WTC11 (cell line): Measurements from ENCODE around the gene CARMIL1. TPM values are rescaled to one million over a fixed set of nuclear protein-coding genes. Genes with fewer than 3 reads are reported as not detected.

ENCODE experiments used
- ATAC-seq: fragments of 200-7000 bp; cut with Tn5 transposase; 2 replicates; pipeline ENCODE4 v1.10.0; 2021; ENCODE audit warnings: mild to moderate bottlenecking, moderate library complexity
- CTCF ChIA-PET: fragments of 300-600 bp; sonication (Branson Sonifier 250); formaldehyde crosslinking; loops from one replicate; lab custom pipeline; 2021; ENCODE audit warnings: antibody characterized with exemption; lab: Charles Lee
- POLR2A ChIA-PET: fragments of 350-600 bp; sonication (Branson Sonifier 250); formaldehyde crosslinking; loops from one replicate; lab custom pipeline; 2021; ENCODE audit warnings: antibody characterized with exemption; lab: Charles Lee
- DNase-seq: peaks from one replicate; pipeline ENCODE4 v3.0.0; 2021; ENCODE audit warnings: low spot score
- H3K27ac Mint-ChIP-seq: 2 replicates; pipeline ENCODE4 v1.8.0; 2021; ENCODE audit warnings: mixed read lengths
- H3K27me3 Mint-ChIP-seq: 2 replicates; pipeline ENCODE4 v1.8.0; 2021; ENCODE audit warnings: low read depth, mild to moderate bottlenecking, moderate library complexity, mixed read lengths
- H3K36me3 Mint-ChIP-seq: 2 replicates; pipeline ENCODE4 v1.8.0; 2021; ENCODE audit warnings: mixed read lengths
- H3K4me1 Mint-ChIP-seq: 2 replicates; pipeline ENCODE4 v1.8.0; 2022; ENCODE audit warnings: mixed read lengths
- H3K4me3 Mint-ChIP-seq: 2 replicates; pipeline ENCODE4 v1.8.0; 2021; ENCODE audit warnings: mild to moderate bottlenecking, moderate library complexity, mixed read lengths
- H3K9me3 Mint-ChIP-seq: 2 replicates; pipeline ENCODE4 v1.8.0; 2021; ENCODE audit warnings: mixed read lengths
- ATF1 ChIP-seq: sonication (generic); formaldehyde crosslinking; IDR thresholded peaks from 2 replicates; pipeline ENCODE4 v1.8.1; 2023; ENCODE audit warnings: mild to moderate bottlenecking, moderate library complexity, missing genetic modification reagents
- CBFB ChIP-seq: sonication (generic); formaldehyde crosslinking; IDR thresholded peaks from 2 replicates; pipeline ENCODE4 v1.8.1; 2022; ENCODE audit warnings: mild to moderate bottlenecking, low read depth, missing genetic modification reagents
- CREM ChIP-seq: sonication (generic); formaldehyde crosslinking; IDR thresholded peaks from 2 replicates; pipeline ENCODE4 v1.8.1; 2022; ENCODE audit warnings: mild to moderate bottlenecking, missing genetic modification reagents, moderate library complexity
- FOXJ3 ChIP-seq: sonication (generic); formaldehyde crosslinking; IDR thresholded peaks from 2 replicates; pipeline ENCODE4 v1.9.0; 2021; ENCODE audit warnings: missing genetic modification reagents, mild to moderate bottlenecking, borderline replicate concordance
- HMGXB4 ChIP-seq: sonication (generic); formaldehyde crosslinking; IDR thresholded peaks from 2 replicates; pipeline ENCODE4 v1.8.1; 2023; ENCODE audit warnings: mild to moderate bottlenecking, moderate library complexity, missing genetic modification reagents
- IRF2 ChIP-seq: sonication (generic); formaldehyde crosslinking; IDR thresholded peaks from 2 replicates; pipeline ENCODE4 v1.8.0; 2022; ENCODE audit warnings: low read depth, missing genetic modification reagents, borderline replicate concordance
- JUN ChIP-seq: sonication (generic); formaldehyde crosslinking; IDR thresholded peaks from 2 replicates; pipeline ENCODE4 v1.8.0; 2023; ENCODE audit warnings: mild to moderate bottlenecking, missing genetic modification reagents
- MXD4 ChIP-seq: fragments of 250-450 bp; sonication (Bioruptor Pico); IDR thresholded peaks from 2 replicates; pipeline ENCODE4 v1.8.0; 2021; ENCODE audit warnings: mild to moderate bottlenecking, moderate library complexity, borderline replicate concordance
- MYBL2 ChIP-seq: sonication (generic); formaldehyde crosslinking; IDR thresholded peaks from 2 replicates; pipeline ENCODE4 v1.8.1; 2023; ENCODE audit warnings: mild to moderate bottlenecking, moderate library complexity, missing genetic modification reagents
- NFYB ChIP-seq: sonication (generic); formaldehyde crosslinking; conservative IDR thresholded peaks from 2 replicates; pipeline ENCODE4 v1.8.0; 2022; ENCODE audit warnings: low read depth, missing genetic modification reagents
- RELA ChIP-seq: sonication (generic); formaldehyde crosslinking; IDR thresholded peaks from 2 replicates; pipeline ENCODE4 v1.8.1; 2022; ENCODE audit warnings: missing genetic modification reagents, mild to moderate bottlenecking, borderline replicate concordance
- SMAD4 ChIP-seq: sonication (generic); formaldehyde crosslinking; IDR thresholded peaks from 2 replicates; pipeline ENCODE4 v1.8.0; 2022; ENCODE audit warnings: mild to moderate bottlenecking, missing genetic modification reagents
- SP1 ChIP-seq: sonication (generic); formaldehyde crosslinking; conservative IDR thresholded peaks from 2 replicates; pipeline ENCODE4 v1.8.1; 2022; ENCODE audit warnings: missing genetic modification reagents
- ZNF219 ChIP-seq: sonication (generic); formaldehyde crosslinking; IDR thresholded peaks from 2 replicates; pipeline ENCODE4 v1.8.0; 2023; ENCODE audit warnings: missing genetic modification reagents, mild to moderate bottlenecking, borderline replicate concordance
- ZNF263 ChIP-seq: sonication (generic); formaldehyde crosslinking; IDR thresholded peaks from 2 replicates; pipeline ENCODE4 v1.8.1; 2022; ENCODE audit warnings: low read depth, mild to moderate bottlenecking, moderate library complexity, missing genetic modification reagents
- ZNF281 ChIP-seq: sonication (generic); formaldehyde crosslinking; IDR thresholded peaks from 2 replicates; pipeline ENCODE4 v1.8.0; 2023; ENCODE audit warnings: mild to moderate bottlenecking, missing genetic modification reagents
- ZNF396 ChIP-seq: fragments of 250-450 bp; sonication (Bioruptor Pico); IDR thresholded peaks from 2 replicates; pipeline ENCODE4 v1.8.0; 2021; ENCODE audit warnings: mild to moderate bottlenecking, moderate library complexity, borderline replicate concordance
- ZNF512 ChIP-seq: sonication (generic); formaldehyde crosslinking; IDR thresholded peaks from 2 replicates; pipeline ENCODE4 v1.8.1; 2022; ENCODE audit warnings: missing genetic modification reagents, borderline replicate concordance
- total RNA-seq: library from RNA; stranded (reverse); gene quantifications from 3 replicates; pipeline ENCODE4 v1.2.3, GENCODE V29; 2021
- TF ChIP-seq, protein P1 (sequence below): fragments of 250-450 bp; sonication (Bioruptor Pico); conservative IDR thresholded peaks from 2 replicates; pipeline ENCODE4 v1.9.0; 2021; ENCODE audit warnings: mild to moderate bottlenecking
- TF ChIP-seq, protein P2 (sequence below): sonication (generic); formaldehyde crosslinking; IDR thresholded peaks from 2 replicates; pipeline ENCODE4 v1.8.0; 2022; ENCODE audit warnings: mild to moderate bottlenecking, missing genetic modification reagents

The CARMIL1 gene
- total RNA-seq, 1 experiment from 2014 or later: 36.2 TPM

- ChIA-PET CTCF (interaction anchor here (1.5 kb wide), 1 partner anchor 38 kb away, joined by 3 read pairs; no protein-coding TSS in a partner anchor), POLR2A (no interaction called here)
- Mint-ChIP-seq H3K4me1 (peaks cover 29% of the 10 kb centered on the region), H3K27ac (no peak overlapping the region), H3K36me3 (no peaks in the 10 kb centered on the region), H3K4me3 (no peak overlapping the region), H3K27me3 (no peaks in the 10 kb centered on the region), H3K9me3 (no peaks in the 10 kb centered on the region)
- ATAC-seq: no peak
- TF ChIP-seq ZNF512 (CRISPR knock-in tag): no peak
- TF ChIP-seq CBFB (CRISPR knock-in tag): no peak
- TF ChIP-seq RELA: no peak
- no peak for TF ChIP-seq ATF1
- TF ChIP-seq NFYB (CRISPR knock-in tag): no peak
- TF ChIP-seq, all 79 proteins: peak for 0
- DNase-seq: no peak
Observed at GRCh38 chr6:25405442-25405841, 126.3 kb downstream of the CARMIL1 start.

DNA sequence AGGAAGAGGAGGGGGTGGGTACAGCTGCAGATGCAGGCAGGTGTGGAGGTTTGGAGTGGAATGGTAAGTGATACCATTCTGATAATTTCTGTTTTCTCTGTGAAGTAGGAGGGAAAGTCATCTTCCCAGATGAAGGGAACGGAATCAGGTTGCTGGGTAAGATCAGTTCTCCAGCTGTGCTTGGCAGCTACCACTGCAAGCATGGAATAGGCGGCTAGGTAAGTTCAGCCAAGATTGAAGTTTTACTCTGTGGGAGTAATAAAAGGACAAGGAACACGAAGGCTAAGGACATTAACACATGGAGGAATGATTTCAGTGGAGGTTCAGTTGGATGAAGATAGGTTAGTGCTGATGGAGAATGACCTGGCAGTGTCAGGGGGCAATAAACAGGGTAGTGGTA is 128.3 kb downstream of the CARMIL1 start:
- POLR2A ChIA-PET: interaction anchor here (0.7 kb wide), 2 partner anchors 38 to 40 kb away, joined by 6 to 10 read pairs; no protein-coding TSS in a partner anchor
- CTCF ChIA-PET: interaction anchor here (0.7 to 2.3 kb wide), 4 partner anchors 65 to 128 kb away, joined by 3 to 9 read pairs (median 6); partner anchors contain the start of gene CARMIL1

More for the DNA sequence above, 128.3 kb downstream of the CARMIL1 start:
- no peak for TF ChIP-seq HMGXB4 (CRISPR knock-in tag)
- no peak for TF ChIP-seq ZNF396 (CRISPR knock-in tag)
- no peak for TF ChIP-seq MXD4 (CRISPR knock-in tag)
- no peak for TF ChIP-seq SP1 (CRISPR knock-in tag)
- TF ChIP-seq ZNF219 (CRISPR knock-in tag): no peak
- TF ChIP-seq ZNF263 (CRISPR knock-in tag): no peak
- TF ChIP-seq MYBL2: no peak
- TF ChIP-seq, protein P1, sequence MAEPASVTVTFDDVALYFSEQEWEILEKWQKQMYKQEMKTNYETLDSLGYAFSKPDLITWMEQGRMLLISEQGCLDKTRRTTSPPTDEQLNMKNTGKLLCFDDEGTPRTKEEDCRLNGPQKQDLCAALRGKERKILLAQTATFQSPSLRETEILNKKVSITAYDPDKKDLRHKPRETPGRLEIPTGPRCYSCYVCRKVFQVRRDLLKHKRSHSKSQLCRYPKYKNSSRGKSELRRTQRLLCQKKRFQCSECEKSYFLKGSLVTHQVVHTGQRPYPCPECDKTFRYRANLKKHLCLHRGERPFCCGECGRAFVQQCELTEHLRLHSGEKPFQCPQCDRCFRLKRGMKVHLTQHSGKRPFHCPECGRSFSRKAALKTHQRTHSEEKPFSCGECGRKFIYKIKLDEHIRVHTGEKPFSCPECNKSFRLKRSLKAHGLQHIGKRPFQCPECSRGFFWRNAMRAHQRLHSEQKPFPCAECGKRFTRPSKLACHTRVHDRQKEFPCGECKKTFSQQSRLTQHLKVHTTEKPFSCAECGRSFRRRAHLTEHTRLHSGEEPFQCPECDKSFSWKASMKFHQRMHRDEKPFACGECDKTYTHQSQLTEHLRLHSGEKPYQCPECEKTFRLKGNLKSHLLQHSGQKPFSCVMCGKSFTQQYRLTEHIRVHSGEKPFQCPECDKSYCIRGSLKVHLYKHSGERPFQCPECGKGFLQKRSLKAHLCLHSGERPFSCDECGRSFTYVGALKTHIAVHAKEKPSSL (CRISPR knock-in tag): no peak
- TF ChIP-seq FOXJ3: no peak
- TF ChIP-seq, protein P2, sequence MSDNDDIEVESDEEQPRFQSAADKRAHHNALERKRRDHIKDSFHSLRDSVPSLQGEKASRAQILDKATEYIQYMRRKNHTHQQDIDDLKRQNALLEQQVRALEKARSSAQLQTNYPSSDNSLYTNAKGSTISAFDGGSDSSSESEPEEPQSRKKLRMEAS (CRISPR knock-in tag): no peak
- TF ChIP-seq SMAD4 (CRISPR knock-in tag): no peak
- TF ChIP-seq IRF2: no peak
- TF ChIP-seq CREM (CRISPR knock-in tag): no peak
- no peak for TF ChIP-seq ZNF281 (CRISPR knock-in tag)
- TF ChIP-seq RELA: no peak
- TF ChIP-seq JUN (CRISPR knock-in tag): no peak
- no peaks in the 10 kb centered on the region for H3K36me3 Mint-ChIP-seq
- H3K4me3 Mint-ChIP-seq: no peak overlapping the region
- no peaks in the 10 kb centered on the region for H3K27me3 Mint-ChIP-seq
- DNase-seq: no peak
- peaks cover 28% of the 10 kb centered on the region for H3K4me1 Mint-ChIP-seq
- no peak overlapping the region for H3K27ac Mint-ChIP-seq
- no peaks in the 10 kb centered on the region for H3K9me3 Mint-ChIP-seq
- peak; percentile 36 for ATAC-seq
